ENCODE measurements around the gene TNC.

Gene TNC

GRCh38 chr9:114994768-114995167 is 123.2 kb downstream of the TNC start:
- Histone ChIP-seq H4K20me1 (ENCODE audit: low read depth, low read length) (no peaks in the 10 kb centered on the region), H3K9me2 (replicated peaks; ENCODE audit: insufficient read depth, low read length) (no peaks in the 10 kb centered on the region), H3K9ac (ENCODE audit: low read length) (no peak overlapping the region), H3K4me3 (ENCODE audit: insufficient read depth, low read length, poor library complexity, severe bottlenecking) (no peak overlapping the region), H3K4me2 (ENCODE audit: low read depth, low read length, poor library complexity, severe bottlenecking) (no peak overlapping the region), H3K27me3 (ENCODE audit: low read length) (no peaks in the 10 kb centered on the region), H3K9me3 (ENCODE audit: insufficient read depth, low read length) (no peaks in the 10 kb centered on the region), H3K79me2 (ENCODE audit: insufficient read depth, low read length) (no peaks in the 10 kb centered on the region), H3F3A (ENCODE audit: insufficient read depth) (no peaks in the 10 kb centered on the region), H3K27ac (ENCODE audit: low read depth, low read length) (no peak overlapping the region), H2AFZ (ENCODE audit: low read depth, low read length, severe bottlenecking) (no peak overlapping the region), H3K36me3 (ENCODE audit: low read length) (no peaks in the 10 kb centered on the region)
- TF ChIP-seq CTCF (IDR thresholded peaks at IDR 0.05; ENCODE audit: insufficient read depth, low read length, poor library complexity, severe bottlenecking) (no peak), EZH2phosphoT487 (conservative IDR thresholded peaks at IDR 0.05; ENCODE audit: low read length) (no peak)

DNA sequence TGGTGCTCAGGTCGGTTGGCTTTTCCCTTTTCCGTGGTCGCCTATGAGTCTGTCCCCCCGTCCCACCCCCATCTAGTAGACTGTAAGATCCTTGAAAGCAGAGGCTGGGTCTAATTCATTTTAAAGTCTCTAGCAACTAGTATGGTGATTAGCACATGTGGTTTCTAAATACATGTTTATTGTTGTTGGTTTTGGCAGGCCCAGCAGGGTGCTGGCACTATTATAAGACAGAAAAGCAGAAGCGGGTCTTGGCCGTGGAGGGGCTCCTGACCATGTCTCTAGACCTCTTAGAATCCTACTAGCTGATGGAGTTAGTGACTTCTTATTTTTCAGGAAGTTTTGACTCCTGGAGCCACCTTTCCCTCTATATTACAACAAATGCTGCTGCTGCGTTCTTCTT is 126.1 kb downstream of the TNC start:
- Histone ChIP-seq H3K4me3 (ENCODE audit: insufficient read depth, low read length, poor library complexity, severe bottlenecking) (no peak overlapping the region), H3K27ac (ENCODE audit: low read depth, low read length) (no peak overlapping the region), H3K9me3 (ENCODE audit: insufficient read depth, low read length) (no peaks in the 10 kb centered on the region), H3K79me2 (ENCODE audit: insufficient read depth, low read length) (no peaks in the 10 kb centered on the region), H3F3A (ENCODE audit: insufficient read depth) (no peaks in the 10 kb centered on the region), H3K27me3 (ENCODE audit: low read length) (no peaks in the 10 kb centered on the region), H3K36me3 (ENCODE audit: low read length) (no peaks in the 10 kb centered on the region), H3K9me2 (replicated peaks; ENCODE audit: insufficient read depth, low read length) (no peaks in the 10 kb centered on the region), H4K20me1 (ENCODE audit: low read depth, low read length) (no peaks in the 10 kb centered on the region), H3K9ac (ENCODE audit: low read length) (no peak overlapping the region), H2AFZ (ENCODE audit: low read depth, low read length, severe bottlenecking) (no peak overlapping the region), H3K4me2 (ENCODE audit: low read depth, low read length, poor library complexity, severe bottlenecking) (no peak overlapping the region)
- TF ChIP-seq CTCF (IDR thresholded peaks at IDR 0.05; ENCODE audit: insufficient read depth, low read length, poor library complexity, severe bottlenecking), result no peak
- TF ChIP-seq EZH2phosphoT487 (conservative IDR thresholded peaks at IDR 0.05; ENCODE audit: low read length), result no peak

- no peak overlapping the region for H2AFZ ChIP-seq (ENCODE audit: low read depth, low read length, severe bottlenecking)
- no peak overlapping the region for H3K27ac ChIP-seq (ENCODE audit: low read depth, low read length)
- H3K9me3 ChIP-seq (ENCODE audit: insufficient read depth, low read length), result no peaks in the 10 kb centered on the region
- H3K27me3 ChIP-seq (ENCODE audit: low read length), result no peaks in the 10 kb centered on the region
- H3K4me2 ChIP-seq (ENCODE audit: low read depth, low read length, poor library complexity, severe bottlenecking), result no peak overlapping the region
- H3K4me3 ChIP-seq (ENCODE audit: insufficient read depth, low read length, poor library complexity, severe bottlenecking), result no peak overlapping the region
- no peak overlapping the region for H3K9ac ChIP-seq (ENCODE audit: low read length)
- H4K20me1 ChIP-seq (ENCODE audit: low read depth, low read length), result no peaks in the 10 kb centered on the region
- H3F3A ChIP-seq (ENCODE audit: insufficient read depth), result no peaks in the 10 kb centered on the region
- no peaks in the 10 kb centered on the region for H3K9me2 ChIP-seq (replicated peaks; ENCODE audit: insufficient read depth, low read length)
- TF ChIP-seq EZH2phosphoT487 (conservative IDR thresholded peaks at IDR 0.05; ENCODE audit: low read length), result no peak
- TF ChIP-seq CTCF (IDR thresholded peaks at IDR 0.05; ENCODE audit: insufficient read depth, low read length, poor library complexity, severe bottlenecking), result no peak
- no peaks in the 10 kb centered on the region for H3K36me3 ChIP-seq (ENCODE audit: low read length)
- no peaks in the 10 kb centered on the region for H3K79me2 ChIP-seq (ENCODE audit: insufficient read depth, low read length)
Measured at GRCh38 chr9:114990901-114991300, 127.1 kb downstream of the TNC start.

All from SU-DHL-6 (cell line).